Left colon (tissue), 2 donors: ENCODE measurements around the gene ZNF865. TPM values are rescaled to one million over a fixed set of nuclear protein-coding genes. Genes with fewer than 3 reads are reported as not detected.

Experiments
- ATAC-seq: fragments of 200-7000 bp; cut with Tn5 transposase; one replicate; pipeline ENCODE4 v1.9.1; 2020; ENCODE audit warnings: mild to moderate bottlenecking, moderate library complexity
- DNase-seq, 2 donors: peaks; one replicate each; pipeline ENCODE4 v3.0.0-alpha.2; 2020
- intact Hi-C, 2 donors: fragments of 100-400 bp; cut with DNase I in 1 of 2; cut with micrococcal nuclease in 1 of 2; formaldehyde crosslinking; loops; one replicate each; pipeline versions ENCODE4 v1.11.2 to v1.14.0; 2022; cut with DNase I, micrococcal nuclease
- total RNA-seq, 2 donors: library from RNA; stranded (reverse); fragmentation: NEBNext Ultra II Directional; extraction: Animal tissue kit (Norgen Biotek cat#: 25700); gene quantifications; one replicate each; pipeline ENCODE4 v1.2.1, GENCODE V29; 2021
- donor health status: DM: no; HTN: no; CAD: no.
- donor health status: DM: yes; HTN: yes; CAD: no.

ZNF865 gene
- total RNA-seq, 2 donors from 2014 or later = 13.0 to 13.6 TPM

- intact Hi-C loops = no loop called here
- DNase-seq (no peak), ATAC-seq (no peak)
These were observed 20.6 kb upstream of the ZNF865 start for GRCh38 chr19:55584871-55585270.

- DNase-seq = peak; percentile 66 to 72
- ATAC-seq = peak; percentile 7
- intact Hi-C loops = no loop called here
These were observed 19.6 kb upstream of the ZNF865 start for GRCh38 chr19:55585658-55586339.

GRCh38 chr19:55586976-55587668 lies 18.3 kb upstream of the ZNF865 start:
- peak; percentile 97 for ATAC-seq
- intact Hi-C loops = no loop called here

GRCh38 chr19:55588738-55589137 lies 16.7 kb upstream of the ZNF865 start:
- DNase-seq (no peak), ATAC-seq (no peak)
- intact Hi-C loops = no loop called here

More at GRCh38 chr19:55586976-55587668, 18.3 kb upstream of the ZNF865 start:
- peak; percentile 96 to 98 for DNase-seq

GRCh38 chr19:55590109-55590508 lies 15.3 kb upstream of the ZNF865 start:
- ATAC-seq (no peak), DNase-seq (no peak)
- intact Hi-C loops = no loop called here

- peak; percentile 30 for ATAC-seq
- no peak for DNase-seq
- intact Hi-C loops = no loop called here
These were observed 14.8 kb upstream of the ZNF865 start for GRCh38 chr19:55590617-55591016.

- DNase-seq (no peak), ATAC-seq (no peak)
- intact Hi-C loops = no loop called here
These were observed 13.9 kb upstream of the ZNF865 start for GRCh38 chr19:55591555-55591954.

GRCh38 chr19:55592391-55593090 lies 12.9 kb upstream of the ZNF865 start:
- intact Hi-C loops = no loop called here
- no peak for DNase-seq

GRCh38 chr19:55593096-55593772 lies 12.2 kb upstream of the ZNF865 start:
- DNase-seq (no peak), ATAC-seq (no peak)
- intact Hi-C loops = no loop called here

More at GRCh38 chr19:55592391-55593090, 12.9 kb upstream of the ZNF865 start:
- no peak for ATAC-seq

GRCh38 chr19:55594996-55595545 lies 10.4 kb upstream of the ZNF865 start:
- ATAC-seq (no peak), DNase-seq (no peak)
- intact Hi-C loops = no loop called here

- intact Hi-C loops = no loop called here
- no peak for ATAC-seq
- DNase-seq = no peak
These were observed 9.1 kb upstream of the ZNF865 start for GRCh38 chr19:55596304-55596703.

- ATAC-seq = no peak
- intact Hi-C loops = no loop called here
- DNase-seq = no peak
These were observed 7.9 kb upstream of the ZNF865 start for GRCh38 chr19:55597501-55597921.

GRCh38 chr19:55598034-55598433 lies 7.4 kb upstream of the ZNF865 start:
- intact Hi-C loops = no loop called here
- DNase-seq = no peak
- no peak for ATAC-seq

- DNase-seq = peak; percentile 92 to 95
- intact Hi-C loops = no loop called here
- ATAC-seq = peak; percentile 82
These were observed 6.6 kb upstream of the ZNF865 start for GRCh38 chr19:55598719-55599467.

- ATAC-seq = peak; percentile 85
- DNase-seq = peak; percentile 97 to 98
- intact Hi-C loops = no loop called here
These were observed 6.0 kb upstream of the ZNF865 start, which contains the start of gene FIZ1 for GRCh38 chr19:55599468-55599841. Gene FIZ1, minus strand, starts transcription at chr19:55599517. Its CDS starts 1,652 bp downstream, at chr19:55597865.

- intact Hi-C loops = loop anchor here in 1 of 2 donors (10.0 kb wide), 1 partner anchor 85 kb away; no protein-coding TSS in a partner anchor
- peak; percentile 60 for ATAC-seq
- peak; percentile 83 to 87 for DNase-seq
These were observed 5.4 kb upstream of the ZNF865 start, which contains the start of gene ZNF524 for GRCh38 chr19:55599842-55600661. Gene ZNF524, plus strand, starts transcription at chr19:55600288. Its CDS starts 1,825 bp downstream, at chr19:55602113.

GRCh38 chr19:55600662-55601028 lies 4.8 kb upstream of the ZNF865 start:
- DNase-seq (no peak), ATAC-seq (no peak)
- intact Hi-C loops = loop anchor here in 1 of 2 donors (10.0 kb wide), 1 partner anchor 86 kb away; no protein-coding TSS in a partner anchor
